ENCODE measurements around the gene RFX3.

Gene RFX3

DNA sequence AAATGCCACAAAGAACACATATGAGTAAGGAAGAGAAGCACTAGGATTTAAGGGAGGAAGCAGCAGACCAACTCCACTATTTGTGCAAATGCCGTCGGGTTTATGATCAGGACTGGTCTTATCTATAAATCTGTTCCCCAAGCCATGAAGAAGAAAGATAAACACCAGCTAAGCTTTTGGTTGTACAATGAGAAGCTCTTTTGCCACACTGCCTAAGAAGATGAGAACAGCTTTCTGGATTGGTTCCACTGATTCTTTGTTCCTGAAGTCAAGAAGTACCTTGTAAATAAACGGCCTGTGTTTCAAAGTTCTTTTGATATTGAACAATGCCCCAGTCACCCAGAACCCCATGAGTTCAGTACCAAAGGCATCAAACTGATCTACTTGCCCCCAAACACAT lies 93.9 kb downstream of the RFX3 start:
- DNase-seq = no peak

GRCh38 chr9:3419893-3420292 lies 105.9 kb downstream of the RFX3 start:
- DNase-seq = no peak

DNA sequence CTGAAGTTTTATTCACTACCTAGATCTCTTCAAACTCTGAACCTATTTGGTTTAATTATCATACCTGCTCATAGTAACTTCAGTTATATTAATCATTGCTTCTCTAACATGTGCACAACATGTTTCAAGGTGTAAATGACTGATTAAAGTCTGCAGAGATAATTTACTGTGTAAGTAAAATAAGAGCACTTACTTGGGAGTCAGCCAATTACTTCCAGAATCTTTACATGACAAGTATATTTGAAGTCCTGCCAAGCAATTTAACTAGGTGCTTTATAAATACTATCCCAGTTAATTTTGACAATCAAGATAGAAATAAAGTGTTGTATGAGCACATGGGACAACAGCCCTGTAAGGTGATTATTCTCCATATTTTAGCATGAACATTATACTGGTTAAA lies 109.9 kb downstream of the RFX3 start:
- no peak for DNase-seq

DNA sequence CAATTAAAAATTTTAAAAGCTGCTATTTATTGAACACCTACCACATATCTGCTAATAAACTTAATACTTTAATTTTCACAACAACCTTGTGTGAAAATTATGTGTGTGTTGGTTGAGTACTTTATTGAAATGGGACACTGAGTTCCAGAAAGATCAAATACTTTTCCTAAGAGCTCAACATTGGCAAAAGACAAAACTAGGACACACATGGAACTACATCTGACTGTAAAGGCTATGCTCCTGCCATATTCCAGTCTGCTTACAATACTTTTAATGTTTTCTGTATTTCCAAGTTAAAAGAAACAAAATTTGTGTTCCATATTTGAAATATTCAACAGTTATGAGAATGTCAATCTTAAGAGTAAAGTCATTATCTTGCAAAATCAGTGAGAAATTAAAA lies 111.8 kb downstream of the RFX3 start:
- no peak for DNase-seq

GRCh38 chr9:3410461-3410860 lies 115.3 kb downstream of the RFX3 start:
- DNase-seq = no peak

DNA sequence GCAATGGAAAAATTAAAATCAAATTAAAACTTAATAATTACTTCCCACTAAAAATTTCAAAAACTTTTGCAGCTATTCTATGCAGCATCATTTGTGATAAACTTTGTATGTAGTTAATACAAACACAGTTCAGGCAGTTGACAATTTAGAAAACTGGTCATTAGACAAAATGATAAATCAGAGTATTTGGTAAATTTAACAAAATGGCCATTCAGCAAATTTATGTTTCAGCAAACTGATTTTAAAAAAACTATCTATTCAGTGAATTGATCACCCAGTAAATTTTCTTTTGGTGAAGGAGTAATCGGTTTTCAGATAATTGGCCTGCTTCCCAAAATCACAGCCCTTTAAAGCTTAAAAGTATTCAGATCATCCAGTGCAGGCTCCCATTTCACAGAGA lies 116.3 kb downstream of the RFX3 start:
- DNase-seq = no peak

DNA sequence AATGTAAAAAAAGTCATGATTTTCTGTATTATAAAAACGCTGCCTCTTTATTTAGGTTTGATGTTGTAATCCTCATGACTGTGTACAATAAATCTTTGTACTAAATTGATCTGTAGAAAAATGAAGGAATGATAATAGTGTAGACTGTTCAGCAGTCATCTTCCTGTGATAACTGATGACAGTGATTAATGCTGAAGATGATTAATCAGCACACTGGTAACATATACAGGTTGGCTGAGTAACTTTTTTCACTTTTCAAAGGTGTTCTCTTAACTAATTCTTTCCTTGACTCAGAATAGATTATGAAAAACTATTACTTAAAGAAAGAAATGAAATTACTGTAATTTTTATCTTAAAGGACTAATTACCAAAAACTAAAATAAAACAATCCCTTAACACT lies 122.5 kb downstream of the RFX3 start:
- no peak for DNase-seq

GRCh38 chr9:3401221-3401954 lies 124.4 kb downstream of the RFX3 start:
- DNase-seq = no peak

- no peak for DNase-seq
Measured at GRCh38 chr9:3398232-3398648, 127.6 kb downstream of the RFX3 start.

DNA sequence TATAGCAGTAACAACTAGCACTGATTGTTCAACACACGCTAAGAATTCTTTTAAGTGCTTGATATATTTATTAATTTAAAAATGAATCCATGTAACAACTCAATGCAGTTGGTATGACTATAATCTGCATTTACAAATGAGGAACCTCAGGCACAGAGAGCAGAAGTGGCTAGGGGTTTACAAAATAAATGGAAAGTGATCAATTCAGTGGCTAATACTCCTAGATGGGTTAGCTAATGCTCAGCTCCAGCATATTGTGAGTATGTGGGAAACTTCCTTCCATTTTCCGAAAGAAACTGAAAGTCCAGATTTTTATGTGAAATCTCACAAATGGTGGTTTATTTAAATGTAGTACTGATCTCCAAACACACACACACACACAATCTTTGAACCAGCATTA lies 128.0 kb downstream of the RFX3 start:
- DNase-seq = no peak

GRCh38 chr9:3391414-3391813 lies 134.4 kb downstream of the RFX3 start:
- DNase-seq = no peak

DNA sequence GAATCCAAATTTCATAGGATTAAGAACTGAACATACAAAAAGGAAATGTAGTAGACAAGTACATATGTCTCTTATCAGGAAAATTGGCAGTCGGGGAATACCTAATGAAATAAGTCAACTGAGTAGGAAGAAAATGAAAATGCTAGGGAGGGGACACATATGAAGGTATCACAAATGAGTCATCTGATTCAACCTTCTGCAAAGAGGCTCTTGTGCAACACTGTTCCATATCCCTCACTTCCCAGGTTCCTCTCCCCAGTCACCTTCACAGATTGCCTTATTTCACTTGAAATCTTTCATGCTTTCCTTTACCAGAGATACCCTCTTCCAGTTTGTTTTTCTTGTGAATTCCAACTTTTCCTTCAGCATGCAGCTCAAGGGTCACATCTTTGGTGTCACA lies 139.0 kb downstream of the RFX3 start:
- no peak for DNase-seq

- DNase-seq = no peak
Measured at GRCh38 chr9:3385871-3386270, 139.9 kb downstream of the RFX3 start.

GRCh38 chr9:3371842-3372241 lies 154.0 kb downstream of the RFX3 start:
- no peak for DNase-seq

GRCh38 chr9:3370715-3371114 lies 155.1 kb downstream of the RFX3 start:
- DNase-seq = no peak

DNA sequence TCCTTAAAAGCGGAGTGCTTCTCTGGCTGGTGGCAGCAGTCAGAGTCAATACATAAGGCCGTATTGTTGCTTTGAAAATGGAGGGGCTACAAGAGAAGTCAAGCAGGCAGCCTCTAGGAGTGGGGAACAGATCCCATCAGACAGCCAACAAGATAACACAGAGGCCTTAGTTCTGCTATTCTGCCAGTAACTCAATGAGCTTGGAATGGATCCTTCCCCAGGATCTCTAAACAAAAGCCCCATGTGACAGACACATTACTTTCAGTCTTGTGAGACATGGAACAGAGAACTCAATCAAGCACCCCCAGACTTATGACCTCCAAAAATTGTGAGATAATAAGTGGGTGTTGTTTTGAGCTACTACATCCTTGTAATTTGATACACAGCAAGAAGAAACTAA lies 158.6 kb downstream of the RFX3 start:
- DNase-seq = no peak

GRCh38 chr9:3361689-3362392 lies 164.0 kb downstream of the RFX3 start:
- no peak for DNase-seq

DNA sequence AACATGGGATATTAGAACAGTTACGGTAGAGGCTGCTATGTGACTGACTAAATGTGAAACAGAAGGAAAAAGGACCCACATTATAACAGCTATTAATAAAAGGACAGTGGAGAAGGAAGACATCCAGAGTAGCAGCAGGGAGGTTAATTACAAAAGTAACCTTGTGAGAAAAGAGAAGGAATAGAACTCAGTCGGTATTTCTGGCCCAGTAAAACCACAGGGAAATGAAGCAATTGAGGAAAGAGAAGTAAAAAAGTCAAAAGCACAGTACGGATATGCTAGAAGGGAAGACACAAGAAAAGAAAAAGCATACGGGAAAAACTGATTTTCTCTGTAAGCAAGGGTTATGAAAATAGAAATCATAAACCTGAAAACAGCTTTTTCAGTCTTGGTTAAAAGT lies 164.7 kb downstream of the RFX3 start:
- DNase-seq = no peak

GRCh38 chr9:3360245-3360644 lies 165.6 kb downstream of the RFX3 start:
- no peak for DNase-seq

DNA sequence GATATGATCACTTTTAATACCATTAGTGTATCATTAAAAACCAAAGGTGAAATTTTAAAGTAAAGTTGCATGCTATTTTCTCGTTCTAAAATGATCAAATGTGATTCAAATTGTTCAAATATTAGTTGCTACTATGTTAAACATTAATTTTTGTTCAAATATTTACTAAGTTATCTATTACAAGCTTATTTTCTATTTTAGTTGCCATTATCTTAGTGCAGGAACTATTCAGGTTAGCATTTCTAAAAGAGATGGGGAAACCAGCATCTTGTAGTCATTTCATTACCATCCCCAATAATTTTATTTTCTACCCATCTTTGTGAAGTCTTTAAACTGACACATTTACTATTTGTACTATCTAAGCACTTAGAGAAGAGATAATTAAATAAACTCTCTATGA lies 166.0 kb downstream of the RFX3 start:
- DNase-seq = no peak

GRCh38 chr9:3359048-3359692 lies 166.6 kb downstream of the RFX3 start:
- DNase-seq = no peak

- no peak for DNase-seq
Measured at GRCh38 chr9:3348169-3348568, 177.6 kb downstream of the RFX3 start.

DNA sequence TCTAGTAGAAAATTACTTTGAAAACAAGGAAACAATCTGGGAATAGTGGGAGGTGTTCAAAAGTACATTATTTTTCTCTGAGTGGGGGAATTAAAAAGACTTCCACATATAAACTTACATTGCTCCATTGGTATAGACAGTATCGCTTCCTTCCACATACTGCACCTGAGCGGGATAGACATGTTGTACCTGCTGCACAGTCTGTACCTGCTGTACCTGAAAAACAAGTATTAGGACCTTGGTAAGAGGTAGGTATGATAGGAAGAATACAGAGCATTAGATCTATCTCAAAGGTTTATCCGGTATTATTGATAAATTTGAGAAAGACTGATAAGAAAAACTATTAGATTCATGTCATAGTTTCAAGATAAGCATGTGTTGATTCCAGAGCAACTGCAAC lies 179.3 kb downstream of the RFX3 start:
- DNase-seq = no peak

- DNase-seq = no peak
Measured at GRCh38 chr9:3343671-3344070, 182.1 kb downstream of the RFX3 start.

Measured in NCI-H510A treated with DMSO at 0.1 percent for 48 hours (cell line).